ENCODE measurements around the gene FAM53B.

FAM53B gene

GRCh38 chr10:124742413-124743190 lies 1.6 kb downstream of the FAM53B start:
- no peak for DNase-seq (ENCODE audit: low read depth)

- DNase-seq (ENCODE audit: low read depth): no peak
These were observed 2.2 kb downstream of the FAM53B start for GRCh38 chr10:124741922-124742412.

GRCh38 chr10:124741281-124741921 lies 2.8 kb downstream of the FAM53B start:
- DNase-seq (ENCODE audit: low read depth): peak; percentile 49

GRCh38 chr10:124740369-124741280 lies 3.6 kb downstream of the FAM53B start:
- DNase-seq (ENCODE audit: low read depth): no peak

- DNase-seq (ENCODE audit: low read depth): no peak
These were observed 4.2 kb downstream of the FAM53B start for GRCh38 chr10:124739986-124740368.

- DNase-seq (ENCODE audit: low read depth): no peak
These were observed 4.9 kb downstream of the FAM53B start for GRCh38 chr10:124739119-124739921.

- no peak for DNase-seq (ENCODE audit: low read depth)
These were observed 5.7 kb downstream of the FAM53B start for GRCh38 chr10:124738441-124738840.

- no peak for DNase-seq (ENCODE audit: low read depth)
These were observed 6.5 kb downstream of the FAM53B start for GRCh38 chr10:124737708-124738107.

- no peak for DNase-seq (ENCODE audit: low read depth)
These were observed 7.0 kb downstream of the FAM53B start for GRCh38 chr10:124737221-124737620.

- DNase-seq (ENCODE audit: low read depth): no peak
These were observed 7.6 kb downstream of the FAM53B start for GRCh38 chr10:124736491-124737136.

GRCh38 chr10:124735491-124736286 lies 8.5 kb downstream of the FAM53B start:
- DNase-seq (ENCODE audit: low read depth): no peak

- DNase-seq (ENCODE audit: low read depth): peak; percentile 27
These were observed 9.6 kb downstream of the FAM53B start for GRCh38 chr10:124734311-124735166.

GRCh38 chr10:124733571-124734245 lies 10.5 kb downstream of the FAM53B start:
- DNase-seq (ENCODE audit: low read depth): no peak

GRCh38 chr10:124732931-124733570 lies 11.1 kb downstream of the FAM53B start:
- DNase-seq (ENCODE audit: low read depth): peak; percentile 51

GRCh38 chr10:124731551-124731950 lies 12.6 kb downstream of the FAM53B start:
- DNase-seq (ENCODE audit: low read depth): no peak

- no peak for DNase-seq (ENCODE audit: low read depth)
These were observed 13.4 kb downstream of the FAM53B start for GRCh38 chr10:124730790-124731189.

GRCh38 chr10:124728830-124729661 lies 15.1 kb downstream of the FAM53B start:
- no peak for DNase-seq (ENCODE audit: low read depth)

Data from T-helper 22 cell (primary cell).